Neural cell (in vitro differentiated cells): ENCODE results near the gene SLC4A2. TPM values are rescaled to one million over a fixed set of nuclear protein-coding genes. Genes with fewer than 3 reads are reported as not detected.

ENCODE experiments used
- H2AFZ ChIP-seq: fragments of 200-600, 300-800 bp; sonication (generic), shearing (Covaris generic); 2 replicates; pipeline ENCODE4 v1.6.0; 2014; ENCODE audit warnings: low read depth, mild to moderate bottlenecking, antibody characterized with exemption, low read length, moderate library complexity
- H3F3A ChIP-seq: fragments of 200-600 bp; shearing (Covaris generic); 2 replicates; pipeline ENCODE4 v1.6.1; 2016; ENCODE audit warnings: mild to moderate bottlenecking, moderate library complexity, mixed read lengths, antibody characterized with exemption, low read length; ENCODE audit not compliant: insufficient read depth, poor library complexity, severe bottlenecking
- H3K27ac ChIP-seq: fragments of 200-600, 300-800 bp; sonication (generic), shearing (Covaris generic); 2 replicates; pipeline ENCODE4 v1.5.1; 2014; ENCODE audit warnings: mild to moderate bottlenecking, low read length, moderate library complexity
- H3K27me3 ChIP-seq: fragments of 300-800, 200-600 bp; sonication (generic), shearing (Covaris generic); 2 replicates; pipeline ENCODE4 v1.6.0; 2014; ENCODE audit warnings: mild to moderate bottlenecking, low read depth, low read length, moderate library complexity; ENCODE audit not compliant: insufficient read depth
- H3K36me3 ChIP-seq: fragments of 300-800, 200-600 bp; sonication (generic), shearing (Covaris generic); 2 replicates; pipeline ENCODE4 v1.5.1; 2014; ENCODE audit warnings: mild to moderate bottlenecking, antibody characterized with exemption, low read length, moderate library complexity; ENCODE audit not compliant: insufficient read depth
- H3K4me2 ChIP-seq: fragments of 300-800, 200-600 bp; sonication (generic), shearing (Covaris generic); 2 replicates; pipeline ENCODE4 v1.6.0; 2014; ENCODE audit warnings: mild to moderate bottlenecking, low read length
- H3K4me3 ChIP-seq: fragments of 300-800, 200-600 bp; sonication (generic), shearing (Covaris generic); 2 replicates; pipeline ENCODE4 v1.5.1; 2014; ENCODE audit warnings: mild to moderate bottlenecking, low read length, moderate library complexity
- H3K79me2 ChIP-seq: fragments of 200-600 bp; shearing (Covaris generic); replicated peaks from 2 replicates; pipeline ENCODE4 v1.6.0; 2014; ENCODE audit warnings: mild to moderate bottlenecking, low read length, moderate library complexity; ENCODE audit not compliant: insufficient read depth
- H3K9ac ChIP-seq: fragments of 300-800, 200-600 bp; sonication (generic), shearing (Covaris generic); 2 replicates; pipeline ENCODE4 v1.6.1; 2016; ENCODE audit warnings: mild to moderate bottlenecking, low read length, mixed read lengths
- H3K9me2 ChIP-seq: fragments of 200-600 bp; shearing (Covaris generic); 2 replicates; pipeline ENCODE4 v1.6.1; 2016; ENCODE audit warnings: mild to moderate bottlenecking, low read length, mixed read lengths; ENCODE audit not compliant: insufficient read depth
- H3K9me3 ChIP-seq: fragments of 200-600, 300-800 bp; sonication (generic), shearing (Covaris generic); 2 replicates; pipeline ENCODE4 v1.6.1; 2016; ENCODE audit warnings: mild to moderate bottlenecking, mixed run types, low read length, moderate library complexity, mixed read lengths
- H4K20me1 ChIP-seq: fragments of 200-600 bp; shearing (Covaris generic); 2 replicates; pipeline ENCODE4 v1.6.1; 2016; ENCODE audit warnings: mild to moderate bottlenecking, mixed run types; ENCODE audit not compliant: insufficient read depth
- EP300 ChIP-seq: fragments of 450-650 bp; conservative IDR thresholded peaks from 2 replicates; pipeline ENCODE4 v1.6.1; 2014; ENCODE audit warnings: antibody characterized with exemption, mild to moderate bottlenecking, moderate library complexity; ENCODE audit not compliant: poor library complexity, severe bottlenecking
- EZH2 ChIP-seq: fragments of 200-600, 300-800 bp; shearing (Covaris generic), sonication (generic); IDR thresholded peaks from 2 replicates; pipeline ENCODE4 v1.6.1; 2014; ENCODE audit warnings: antibody characterized with exemption, low read length, borderline replicate concordance, mild to moderate bottlenecking; ENCODE audit not compliant: insufficient read depth, poor library complexity, severe bottlenecking
- MXI1 ChIP-seq: fragments of 450-650 bp; conservative IDR thresholded peaks from 2 replicates; pipeline ENCODE4 v1.6.1; 2014; ENCODE audit warnings: antibody characterized with exemption, mild to moderate bottlenecking; ENCODE audit not compliant: poor library complexity, severe bottlenecking
- POLR2AphosphoS5 ChIP-seq: IDR thresholded peaks from 2 replicates; pipeline ENCODE4 v1.6.1; 2012
- RAD21 ChIP-seq: fragments of 450-650 bp; conservative IDR thresholded peaks from 2 replicates; pipeline ENCODE4 v1.6.1; 2014; ENCODE audit warnings: antibody characterized with exemption, mild to moderate bottlenecking, moderate library complexity
- SMC3 ChIP-seq: fragments of 450-650 bp; conservative IDR thresholded peaks from 2 replicates; pipeline ENCODE4 v1.6.1; 2014; ENCODE audit warnings: antibody characterized with exemption, mild to moderate bottlenecking, moderate library complexity; ENCODE audit not compliant: poor library complexity
- TAF1 ChIP-seq: IDR thresholded peaks from 2 replicates; pipeline ENCODE4 v1.6.1; 2012; ENCODE audit warnings: low read depth
- polyA plus RNA-seq: library from polyadenylated mRNA; depleted of rRNA; stranded (reverse); fragments of >200 nt; gene quantifications from 2 replicates; pipeline ENCODE4 v1.2.3, GENCODE V29; 2014
- TF ChIP-seq, protein P1 (sequence below): fragments of 450-650 bp; IDR thresholded peaks from 2 replicates; pipeline ENCODE4 v1.5.1; 2014; ENCODE audit warnings: antibody characterized with exemption, mild to moderate bottlenecking, moderate library complexity; ENCODE audit not compliant: poor library complexity, severe bottlenecking
- TF ChIP-seq, protein P2 (sequence below): IDR thresholded peaks from 2 replicates; pipeline ENCODE4 v1.6.1; 2012; ENCODE audit warnings: borderline replicate concordance

The SLC4A2 gene
- polyA plus RNA-seq, 1 donor from 2014 or later = 2.4 TPM

DNA sequence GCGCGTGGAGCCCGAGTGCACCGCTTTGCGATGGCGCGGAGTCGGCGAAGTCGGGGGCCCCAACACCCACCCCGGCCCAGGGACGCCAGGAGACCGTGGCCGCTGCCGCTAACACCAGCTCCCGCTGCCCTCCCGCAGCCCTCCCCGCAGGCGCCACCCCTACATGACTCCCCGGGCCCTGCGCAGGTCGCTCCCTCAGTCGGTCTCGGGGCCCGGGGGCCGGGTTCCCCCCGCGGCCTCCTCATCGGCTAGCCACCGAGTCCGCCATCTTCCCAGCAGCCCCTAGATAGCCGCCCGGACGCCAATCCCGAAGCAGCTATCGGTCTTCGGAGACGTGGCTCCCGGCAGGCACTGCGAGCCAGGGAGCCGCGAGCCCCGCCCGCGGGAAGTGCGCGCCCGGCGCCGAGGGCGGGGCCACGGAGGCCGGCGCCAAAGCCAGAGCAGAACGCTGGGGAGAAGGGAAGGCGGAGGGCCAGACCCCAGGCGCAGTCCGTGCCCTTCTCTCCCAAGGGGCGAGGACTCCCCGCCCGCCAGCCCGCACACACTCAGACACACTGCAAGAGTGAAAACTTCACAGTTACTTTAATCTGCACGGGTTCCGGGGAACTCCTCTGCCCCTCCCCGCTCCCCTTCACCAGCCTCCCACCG, 21.3 kb downstream of the SLC4A2 start, which contains the start of gene FASTK:
TSS of gene FASTK (minus strand) at position 288 of the 648 bp plus-strand sequence. CDS start at position 245, 43 bp downstream.
- Histone ChIP-seq H3K27ac (peak within 1 kb of the TSS; percentile 78), H3K79me2 (peaks cover 13% of the 10 kb centered on the region), H3K4me3 (peak within 1 kb of the TSS; percentile 91), H3K27me3 (no peaks in the 10 kb centered on the region), H3K4me2 (peak within 1 kb of the TSS; percentile 74), H3K9ac (peak within 1 kb of the TSS; percentile 85), H3F3A (no peaks in the 10 kb centered on the region), H4K20me1 (no peaks in the 10 kb centered on the region), H3K9me3 (no peaks in the 10 kb centered on the region), H3K9me2 (no peaks in the 10 kb centered on the region), H3K36me3 (no peaks in the 10 kb centered on the region), H2AFZ (peak within 1 kb of the TSS; percentile 51)
- TF ChIP-seq, protein P1, sequence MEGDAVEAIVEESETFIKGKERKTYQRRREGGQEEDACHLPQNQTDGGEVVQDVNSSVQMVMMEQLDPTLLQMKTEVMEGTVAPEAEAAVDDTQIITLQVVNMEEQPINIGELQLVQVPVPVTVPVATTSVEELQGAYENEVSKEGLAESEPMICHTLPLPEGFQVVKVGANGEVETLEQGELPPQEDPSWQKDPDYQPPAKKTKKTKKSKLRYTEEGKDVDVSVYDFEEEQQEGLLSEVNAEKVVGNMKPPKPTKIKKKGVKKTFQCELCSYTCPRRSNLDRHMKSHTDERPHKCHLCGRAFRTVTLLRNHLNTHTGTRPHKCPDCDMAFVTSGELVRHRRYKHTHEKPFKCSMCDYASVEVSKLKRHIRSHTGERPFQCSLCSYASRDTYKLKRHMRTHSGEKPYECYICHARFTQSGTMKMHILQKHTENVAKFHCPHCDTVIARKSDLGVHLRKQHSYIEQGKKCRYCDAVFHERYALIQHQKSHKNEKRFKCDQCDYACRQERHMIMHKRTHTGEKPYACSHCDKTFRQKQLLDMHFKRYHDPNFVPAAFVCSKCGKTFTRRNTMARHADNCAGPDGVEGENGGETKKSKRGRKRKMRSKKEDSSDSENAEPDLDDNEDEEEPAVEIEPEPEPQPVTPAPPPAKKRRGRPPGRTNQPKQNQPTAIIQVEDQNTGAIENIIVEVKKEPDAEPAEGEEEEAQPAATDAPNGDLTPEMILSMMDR = no peak
- TF ChIP-seq RAD21 (no peak), SMC3 (no peak), MXI1 (peak; percentile 32), EP300 (peak; percentile 38), EZH2 (no peak), POLR2AphosphoS5 (peak; percentile 88), TAF1 (peak; percentile 59)
- TF ChIP-seq, protein P2, sequence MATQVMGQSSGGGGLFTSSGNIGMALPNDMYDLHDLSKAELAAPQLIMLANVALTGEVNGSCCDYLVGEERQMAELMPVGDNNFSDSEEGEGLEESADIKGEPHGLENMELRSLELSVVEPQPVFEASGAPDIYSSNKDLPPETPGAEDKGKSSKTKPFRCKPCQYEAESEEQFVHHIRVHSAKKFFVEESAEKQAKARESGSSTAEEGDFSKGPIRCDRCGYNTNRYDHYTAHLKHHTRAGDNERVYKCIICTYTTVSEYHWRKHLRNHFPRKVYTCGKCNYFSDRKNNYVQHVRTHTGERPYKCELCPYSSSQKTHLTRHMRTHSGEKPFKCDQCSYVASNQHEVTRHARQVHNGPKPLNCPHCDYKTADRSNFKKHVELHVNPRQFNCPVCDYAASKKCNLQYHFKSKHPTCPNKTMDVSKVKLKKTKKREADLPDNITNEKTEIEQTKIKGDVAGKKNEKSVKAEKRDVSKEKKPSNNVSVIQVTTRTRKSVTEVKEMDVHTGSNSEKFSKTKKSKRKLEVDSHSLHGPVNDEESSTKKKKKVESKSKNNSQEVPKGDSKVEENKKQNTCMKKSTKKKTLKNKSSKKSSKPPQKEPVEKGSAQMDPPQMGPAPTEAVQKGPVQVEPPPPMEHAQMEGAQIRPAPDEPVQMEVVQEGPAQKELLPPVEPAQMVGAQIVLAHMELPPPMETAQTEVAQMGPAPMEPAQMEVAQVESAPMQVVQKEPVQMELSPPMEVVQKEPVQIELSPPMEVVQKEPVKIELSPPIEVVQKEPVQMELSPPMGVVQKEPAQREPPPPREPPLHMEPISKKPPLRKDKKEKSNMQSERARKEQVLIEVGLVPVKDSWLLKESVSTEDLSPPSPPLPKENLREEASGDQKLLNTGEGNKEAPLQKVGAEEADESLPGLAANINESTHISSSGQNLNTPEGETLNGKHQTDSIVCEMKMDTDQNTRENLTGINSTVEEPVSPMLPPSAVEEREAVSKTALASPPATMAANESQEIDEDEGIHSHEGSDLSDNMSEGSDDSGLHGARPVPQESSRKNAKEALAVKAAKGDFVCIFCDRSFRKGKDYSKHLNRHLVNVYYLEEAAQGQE = peak; percentile 70

DNA sequence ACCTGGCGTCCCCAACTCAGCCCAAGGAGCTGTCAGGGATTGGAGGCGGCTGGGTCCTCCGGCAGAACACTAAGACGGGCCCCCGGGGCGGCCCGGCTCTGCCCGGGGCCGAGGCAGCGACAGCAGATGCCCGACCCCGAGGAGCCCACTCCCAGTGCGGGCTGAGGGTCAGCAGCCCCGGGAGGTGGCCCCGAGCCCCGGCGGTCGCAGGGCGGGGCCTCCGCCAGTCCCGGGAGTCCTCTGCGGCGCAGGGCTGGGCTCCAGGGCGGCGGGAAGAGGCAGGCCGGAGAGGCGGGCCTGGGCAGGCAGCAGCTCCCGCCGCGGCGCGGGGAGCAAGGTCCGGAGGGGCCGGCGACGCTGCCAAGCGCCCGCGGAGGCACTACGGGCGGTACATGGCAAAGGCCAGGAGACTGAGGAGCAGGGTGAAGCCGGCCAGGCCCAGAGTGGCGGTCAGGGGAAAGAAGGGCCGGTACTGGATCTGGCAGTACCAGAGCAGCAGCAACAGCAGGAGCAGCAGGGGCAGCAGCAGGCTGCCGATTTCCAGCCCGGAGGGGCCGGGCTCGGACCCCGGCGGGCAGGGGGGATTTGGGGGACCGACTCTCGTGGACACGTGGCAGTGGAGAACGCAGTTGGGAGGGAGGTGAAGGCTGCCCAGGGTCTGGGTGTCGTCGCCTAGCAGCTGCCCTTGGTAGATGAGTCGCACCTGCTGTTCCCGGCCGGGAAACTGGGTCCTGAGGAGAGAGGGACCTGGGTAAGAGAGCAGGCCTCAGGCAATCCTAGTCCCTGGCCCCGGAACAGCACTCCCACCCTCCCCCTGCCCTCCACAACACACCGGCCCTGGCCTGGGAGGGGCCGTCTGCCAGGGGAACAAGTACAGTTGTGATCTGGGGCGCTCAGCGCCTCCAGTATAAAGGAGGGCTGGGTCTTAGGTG, 22.0 kb downstream of the SLC4A2 start:
- H2AFZ ChIP-seq = no peak overlapping the region
- peak overlapping the region; percentile 85 for H3K9ac ChIP-seq
- no peaks in the 10 kb centered on the region for H3K9me3 ChIP-seq
- H3K4me2 ChIP-seq = peak overlapping the region; percentile 30
- no peaks in the 10 kb centered on the region for H3F3A ChIP-seq
- H3K9me2 ChIP-seq = no peaks in the 10 kb centered on the region
- H3K79me2 ChIP-seq = peaks cover 13% of the 10 kb centered on the region
- TF ChIP-seq POLR2AphosphoS5 = no peak
- TF ChIP-seq, protein P2 = no peak
- H3K4me3 ChIP-seq = peak overlapping the region; percentile 91
- no peak overlapping the region for H3K27ac ChIP-seq
- no peaks in the 10 kb centered on the region for H3K36me3 ChIP-seq
- no peaks in the 10 kb centered on the region for H3K27me3 ChIP-seq
- no peaks in the 10 kb centered on the region for H4K20me1 ChIP-seq
